Endothelial cell of umbilical vein (primary cell): ENCODE measurements around the gene FYCO1. TPM values are rescaled to one million over a fixed set of nuclear protein-coding genes. Genes with fewer than 3 reads are reported as not detected.

ENCODE experiments used
- BruUV-seq: library from RNA; stranded (reverse); fragments of 400-500 nt; replicated peaks from 2 replicates; lab custom pipeline; 2021; lab: Mats Ljungman, UMichigan
- CTCF ChIA-PET: fragments of 300-600, 350-600 bp; sonication (Branson Sonifier 250); formaldehyde crosslinking; loops from one replicate; lab custom pipeline; 2021; ENCODE audit warnings: antibody characterized with exemption, inconsistent platforms; lab: Charles Lee
- POLR2A ChIA-PET: fragments of 300-600, 350-600 bp; sonication (Branson Sonifier 250); formaldehyde crosslinking; loops from one replicate; lab custom pipeline; 2021; ENCODE audit warnings: antibody characterized with exemption, inconsistent platforms; lab: Charles Lee
- DNase-seq: peaks from one replicate; pipeline ENCODE4 v3.0.0-alpha.2; 2011; ENCODE audit warnings: low read depth, low spot score
- FAIRE-seq: peaks from 2 replicates; lab custom pipeline; 2011; peaks lifted over from hg19 to GRCh38; lab: Jason Lieb, UNC
- H2AFZ ChIP-seq: 2 replicates; pipeline ENCODE4 v1.6.0; 2012; ENCODE audit warnings: low read depth, low read length, control low read depth, inconsistent platforms
- H3K27ac ChIP-seq: 2 replicates; pipeline ENCODE4 v1.5.1; 2011; ENCODE audit warnings: low read depth, mild to moderate bottlenecking, control low read depth, low read length, moderate library complexity; ENCODE audit not compliant: insufficient read depth
- H3K27me3 ChIP-seq, 2 experiments: 2 replicates each; pipeline versions ENCODE4 v1.6.0 to v1.6.1; 2011; ENCODE audit warnings: low read length in 2 of 2, mixed read lengths in 1 of 2; ENCODE audit not compliant: control insufficient read depth in 2 of 2, insufficient read depth in 2 of 2
- H3K36me3 ChIP-seq, 2 experiments: 2 replicates in 1 of 2; 3 replicates in 1 of 2; pipeline ENCODE4 v1.5.1; 2011; ENCODE audit warnings: low read length in 2 of 2, mild to moderate bottlenecking in 1 of 2, moderate library complexity in 1 of 2; ENCODE audit not compliant: control insufficient read depth in 2 of 2, insufficient read depth in 2 of 2; ENCODE audit errors: extremely low read depth in 1 of 2
- H3K4me1 ChIP-seq: 3 replicates; pipeline ENCODE4 v1.5.1; 2011; ENCODE audit warnings: mild to moderate bottlenecking, low read length; ENCODE audit not compliant: control insufficient read depth, insufficient read depth; ENCODE audit errors: extremely low read depth
- H3K4me2 ChIP-seq: 2 replicates; pipeline ENCODE4 v1.6.1; 2011; ENCODE audit warnings: low read length, control low read depth, mixed read lengths; ENCODE audit not compliant: insufficient read depth
- H3K4me3 ChIP-seq, 3 experiments: fragments of 200-600 bp in 1 of 3; sonication (generic), shearing (Covaris generic) in 1 of 3; replicated peaks in 1 of 3; 2 replicates each; pipeline ENCODE4 v1.5.1; 2011 to 2016; ENCODE audit warnings: control low read depth in 3 of 3, low read length in 3 of 3, mild to moderate bottlenecking in 2 of 3, inconsistent platforms in 1 of 3, low read depth in 1 of 3, moderate library complexity in 1 of 3; ENCODE audit not compliant: insufficient read depth in 1 of 3
- H3K79me2 ChIP-seq: 2 replicates; pipeline ENCODE4 v1.6.0; 2012; ENCODE audit warnings: low read length, inconsistent platforms; ENCODE audit not compliant: control insufficient read depth, insufficient read depth
- H3K9ac ChIP-seq: replicated peaks from 2 replicates; pipeline ENCODE3; 2011; ENCODE audit warnings: low read length, control low read depth; ENCODE audit not compliant: insufficient read depth; ENCODE audit errors: extremely low read depth
- H3K9me1 ChIP-seq: replicated peaks from 3 replicates; pipeline ENCODE4 v1.6.0; 2011; ENCODE audit warnings: mild to moderate bottlenecking, low read length; ENCODE audit not compliant: control insufficient read depth, insufficient read depth; ENCODE audit errors: extremely low read depth
- H3K9me3 ChIP-seq: replicated peaks from 2 replicates; pipeline ENCODE4 v1.5.1; 2012; ENCODE audit warnings: low read length, inconsistent platforms; ENCODE audit not compliant: control insufficient read depth, insufficient read depth
- H4K20me1 ChIP-seq: replicated peaks from 2 replicates; pipeline ENCODE3; 2011; ENCODE audit warnings: mild to moderate bottlenecking, low read length; ENCODE audit not compliant: control insufficient read depth, insufficient read depth; ENCODE audit errors: extremely low read depth
- CTCF ChIP-seq, 2 donors: IDR thresholded peaks; 1 replicate in 1 of 2; 2 replicates in 1 of 2; pipeline ENCODE4 v1.5.1; 2011; ENCODE audit warnings: low read length in 2 of 2, mild to moderate bottlenecking in 2 of 2, moderate library complexity in 2 of 2, control low read depth in 1 of 2, inconsistent platforms in 1 of 2, low read depth in 1 of 2; ENCODE audit not compliant: insufficient read depth in 1 of 2; ENCODE audit errors: extremely low read depth in 1 of 2
- EZH2 ChIP-seq: IDR thresholded peaks from 2 replicates; pipeline ENCODE4 v1.6.1; 2012; ENCODE audit warnings: borderline replicate concordance, low read depth, mild to moderate bottlenecking, moderate library complexity, low read length, inconsistent platforms; ENCODE audit not compliant: severe bottlenecking
- FOS ChIP-seq: IDR thresholded peaks from 2 replicates; pipeline ENCODE4 v1.6.1; 2011; ENCODE audit warnings: mild to moderate bottlenecking, low read length, moderate library complexity, borderline replicate concordance; ENCODE audit not compliant: insufficient read depth
- GATA2 ChIP-seq: IDR thresholded peaks from 2 replicates; pipeline ENCODE4 v1.7.0; 2011; ENCODE audit warnings: low read depth, mild to moderate bottlenecking, moderate library complexity, mixed read lengths, low read length; ENCODE audit not compliant: insufficient read length, insufficient read depth
- JUN ChIP-seq: IDR thresholded peaks from 2 replicates; pipeline ENCODE4 v1.6.1; 2011; ENCODE audit warnings: borderline replicate concordance, low read depth; ENCODE audit not compliant: insufficient read length, insufficient read depth
- MAX ChIP-seq: IDR thresholded peaks from 2 replicates; pipeline ENCODE4 v1.6.1; 2011; ENCODE audit not compliant: insufficient read depth, insufficient read length
- MYC ChIP-seq: IDR thresholded peaks from one replicate; pipeline ENCODE4 v1.6.1; 2011; ENCODE audit warnings: mild to moderate bottlenecking, low read depth, low read length
- POLR2A ChIP-seq: IDR thresholded peaks from 2 replicates; pipeline ENCODE4 v1.6.1; 2012; ENCODE audit warnings: low read depth, mild to moderate bottlenecking, control low read depth, low read length
- POLR2AphosphoS5 ChIP-seq: IDR thresholded peaks from 2 replicates; pipeline ENCODE4 v1.6.1; 2012; ENCODE audit warnings: low read depth, mild to moderate bottlenecking, control low read depth, low read length, moderate library complexity; ENCODE audit not compliant: insufficient read depth
- dilution Hi-C: fragments of 300-500 bp; cut with MboI; formaldehyde crosslinking; loops from one replicate; pipeline ENCODE4 v1.15.0; 2019; ENCODE audit warnings: low sequenced_read_pairs; ENCODE audit not compliant: extremely low pct_ligation_motif_present
- intact Hi-C: fragments of 100-400 bp; cut with micrococcal nuclease; formaldehyde crosslinking; loops from one replicate; pipeline ENCODE4 v1.10.0; 2022
- polyA plus RNA-seq, 4 experiments: library from polyadenylated mRNA; depleted of rRNA in 3 of 4; stranded (reverse) in 3 of 4; unstranded in 1 of 4; fragments of >200 nt; gene quantifications; 2 replicates each; pipeline versions ENCODE4 v1.2.1 to v1.2.3, GENCODE V29; 2011 to 2012; ENCODE audit warnings: missing spikeins in 1 of 4
- total RNA-seq: library from RNA; stranded (reverse); gene quantifications from 2 replicates; pipeline ENCODE4 v1.2.3, GENCODE V29; 2021

Gene FYCO1
- total and polyA plus RNA-seq, 2 donors (not counting 3 experiments of a cell fraction or from before 2014, with no cell fraction given), result 13.9 to 20.8 TPM

GRCh38 chr3:45869638-45870037 lies 126.0 kb downstream of the FYCO1 start:
- Histone ChIP-seq H3K79me2 (no peaks in the 10 kb centered on the region), H3K4me3 (no peak overlapping the region), H2AFZ (no peak overlapping the region), H3K4me2 (no peak overlapping the region), H3K27ac (no peak overlapping the region), H4K20me1 (no peaks in the 10 kb centered on the region), H3K9ac (no peak overlapping the region), H3K27me3 (peaks cover 9 to 12% of the 10 kb centered on the region in 2 experiments), H3K9me1 (no peaks in the 10 kb centered on the region), H3K4me1 (no peaks in the 10 kb centered on the region), H3K9me3 (no peaks in the 10 kb centered on the region), H3K36me3 (no peaks in the 10 kb centered on the region)
- no peak for TF ChIP-seq MAX
- no peak for TF ChIP-seq CTCF (IDR thresholded peaks at IDR 0.05; ENCODE audit: extremely low read depth in 1 of 2, insufficient read depth in 1 of 2, low read depth in 1 of 2, low read length in 2 of 2)
- no peak for TF ChIP-seq GATA2
- no peak for TF ChIP-seq POLR2A
- TF ChIP-seq MYC, result no peak
- no peak for TF ChIP-seq FOS
- TF ChIP-seq JUN, result no peak
- TF ChIP-seq EZH2, result no peak
- no peak for TF ChIP-seq POLR2AphosphoS5
- POLR2A ChIA-PET, result no interaction called here
- CTCF ChIA-PET, result no interaction called here
- intact Hi-C loops (no loop called here), dilution Hi-C loops (no loop called here)
- FAIRE-seq (no peak), DNase-seq (no peak)
- BruUV-seq, result no TSS peak
